ENCODE results near the gene ARL16.

ARL16 gene

GRCh38 chr17:81712468-81713003 lies 28.9 kb upstream of the ARL16 start:
- DNase-seq = peak; percentile 48

- peak; percentile 89 for DNase-seq
Observed at GRCh38 chr17:81711814-81712467, 28.3 kb upstream of the ARL16 start, which contains the start of gene SLC25A10. Gene SLC25A10 (plus strand): TSS chr17:81712284. CDS start chr17:81712427, 143 bp downstream.

GRCh38 chr17:81710514-81711308 lies 27.1 kb upstream of the ARL16 start:
- DNase-seq = peak; percentile 79

DNA sequence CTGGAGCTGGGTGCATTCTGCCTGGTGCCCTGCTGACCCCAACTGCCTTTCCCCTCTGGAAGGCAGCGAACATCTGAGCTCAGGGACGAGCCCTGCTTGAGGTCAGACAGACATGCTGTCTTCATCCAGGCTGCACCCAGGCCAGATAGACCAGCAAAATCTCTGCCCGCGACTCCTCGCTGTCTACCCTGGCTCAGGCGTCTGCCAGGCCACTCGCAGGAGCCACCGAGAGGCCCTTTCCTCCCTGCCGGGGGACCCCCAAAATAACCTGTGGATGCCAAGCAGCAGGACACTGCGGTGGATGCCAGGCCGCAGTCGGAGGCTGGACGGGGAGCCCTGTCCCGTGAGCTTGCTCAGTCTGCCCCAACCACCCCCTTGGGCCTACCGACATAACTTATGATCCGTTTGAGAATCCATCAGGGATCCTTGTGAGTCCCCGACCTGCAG lies 25.2 kb upstream of the ARL16 start:
- DNase-seq = no peak

DNA sequence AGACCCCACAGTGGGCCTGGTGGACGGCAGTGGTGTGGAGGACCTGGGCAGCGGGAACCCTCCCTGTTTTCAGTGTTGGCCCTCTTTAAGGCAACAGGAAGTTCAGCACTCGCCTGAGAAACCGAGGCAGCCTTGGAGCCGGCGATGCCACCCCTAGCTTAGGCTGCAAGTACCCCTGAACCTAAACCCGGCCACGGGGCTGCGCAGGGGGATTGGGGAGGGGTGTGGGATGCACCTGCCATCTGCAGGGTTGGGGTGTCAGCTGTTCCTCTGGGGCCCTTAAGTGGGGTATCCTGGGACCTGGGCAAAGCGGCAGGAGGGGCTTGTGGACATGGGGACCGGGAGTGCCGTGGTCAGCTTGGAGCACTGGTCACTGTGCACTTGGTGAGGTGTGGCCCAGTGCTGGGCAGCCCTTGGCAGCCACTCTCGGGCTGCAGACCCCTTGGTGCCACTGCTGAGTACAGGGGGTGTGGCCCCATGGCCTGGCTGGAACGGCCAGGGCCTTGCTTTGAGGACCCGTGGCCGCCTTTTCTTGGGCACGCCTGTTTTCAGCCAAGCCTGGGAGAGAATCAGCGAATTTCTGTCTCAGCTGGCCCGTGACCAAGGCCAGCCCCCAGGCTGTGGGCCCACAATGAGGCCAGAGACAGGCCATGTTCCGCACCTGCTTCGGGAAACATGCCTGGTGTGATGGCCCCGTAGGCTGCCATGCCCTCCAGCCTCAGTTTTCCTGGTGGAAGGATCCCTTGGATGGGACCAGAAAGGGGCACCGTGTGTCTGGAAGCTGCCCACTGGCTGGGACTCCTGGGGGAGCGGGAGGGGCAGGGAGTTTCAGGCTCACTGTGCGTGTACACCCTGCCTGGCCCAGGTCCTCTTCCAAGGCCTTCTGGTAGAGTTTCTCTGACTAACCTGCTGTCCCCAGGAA lies 24.4 kb upstream of the ARL16 start:
- DNase-seq = no peak

DNA sequence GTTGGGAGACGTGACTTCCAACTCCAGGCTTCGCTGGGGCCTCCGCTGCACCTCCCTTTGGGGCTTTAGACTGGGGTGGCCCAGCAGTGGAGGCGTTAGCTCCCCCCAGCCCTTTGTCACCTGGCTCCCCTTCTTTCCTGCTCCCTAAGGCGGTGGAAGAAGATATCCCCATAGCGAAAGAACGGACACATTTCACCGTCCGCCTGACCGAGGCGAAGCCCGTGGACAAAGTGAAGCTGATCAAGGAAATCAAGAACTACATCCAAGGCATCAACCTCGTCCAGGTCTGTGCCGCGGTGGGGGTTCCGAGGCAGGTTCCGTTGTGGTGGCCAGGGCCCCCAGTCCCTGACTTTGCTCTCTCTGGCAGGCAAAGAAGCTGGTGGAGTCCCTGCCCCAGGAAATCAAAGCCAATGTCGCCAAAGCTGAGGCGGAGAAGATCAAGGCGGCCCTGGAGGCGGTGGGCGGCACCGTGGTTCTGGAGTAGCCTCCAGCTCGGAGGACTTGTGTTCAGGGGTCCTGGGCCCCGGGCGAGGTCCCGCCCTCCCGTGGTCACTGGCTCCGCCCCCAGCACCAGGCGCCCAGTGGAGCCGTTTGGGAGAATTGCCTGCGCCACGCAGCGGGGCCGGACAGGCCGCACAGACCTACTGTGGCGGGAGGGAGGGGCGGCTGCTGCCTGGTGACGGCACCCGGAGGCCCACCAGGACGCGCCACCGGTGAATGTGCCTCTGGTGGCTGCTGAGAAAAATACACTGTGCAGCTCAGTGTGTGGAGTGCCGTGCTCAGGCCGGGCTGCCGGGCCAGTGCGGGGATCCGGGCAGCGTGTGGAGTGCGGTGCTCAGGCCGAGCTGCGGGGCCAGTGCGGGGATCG lies 23.4 kb upstream of the ARL16 start:
- no peak for DNase-seq

- DNase-seq = no peak
Observed at GRCh38 chr17:81706232-81706611, 22.6 kb upstream of the ARL16 start.

DNA sequence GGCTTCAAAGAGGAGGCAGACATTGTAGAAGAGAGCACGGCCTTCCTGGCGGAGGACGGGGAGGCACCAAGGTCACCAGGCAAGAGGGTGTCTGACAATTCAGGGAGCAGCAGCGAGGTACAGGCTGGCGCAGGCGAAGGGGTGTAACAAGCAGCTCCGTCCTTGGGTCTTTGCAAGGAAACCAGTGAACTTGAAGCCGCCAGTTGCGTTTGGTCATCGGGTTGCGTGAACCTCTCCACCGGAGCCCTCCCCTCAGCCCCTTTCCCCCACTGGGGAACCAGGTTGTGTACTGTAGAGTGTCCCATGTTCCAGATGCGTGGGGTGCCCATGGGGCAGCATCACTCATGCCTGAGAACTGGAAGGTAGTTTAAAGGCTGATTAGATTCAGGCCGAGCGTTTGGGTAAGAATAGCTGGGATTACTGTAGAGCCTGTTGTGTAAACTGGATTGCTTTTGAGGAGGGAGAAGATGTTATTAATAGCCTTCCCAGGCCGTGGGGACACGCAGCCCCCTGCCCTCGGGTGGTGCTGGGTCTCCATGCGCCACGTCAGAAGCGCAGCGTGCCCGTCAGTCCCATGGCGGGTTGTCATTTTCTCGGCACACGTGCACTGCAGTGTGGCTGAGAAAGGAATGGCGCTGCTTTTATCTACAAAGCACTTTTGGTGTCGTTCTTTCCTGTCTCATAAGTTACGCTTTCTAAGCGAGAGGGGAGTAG lies 22.1 kb upstream of the ARL16 start:
- no peak for DNase-seq

- no peak for DNase-seq
Observed at GRCh38 chr17:81703747-81704654, 20.4 kb upstream of the ARL16 start.

DNA sequence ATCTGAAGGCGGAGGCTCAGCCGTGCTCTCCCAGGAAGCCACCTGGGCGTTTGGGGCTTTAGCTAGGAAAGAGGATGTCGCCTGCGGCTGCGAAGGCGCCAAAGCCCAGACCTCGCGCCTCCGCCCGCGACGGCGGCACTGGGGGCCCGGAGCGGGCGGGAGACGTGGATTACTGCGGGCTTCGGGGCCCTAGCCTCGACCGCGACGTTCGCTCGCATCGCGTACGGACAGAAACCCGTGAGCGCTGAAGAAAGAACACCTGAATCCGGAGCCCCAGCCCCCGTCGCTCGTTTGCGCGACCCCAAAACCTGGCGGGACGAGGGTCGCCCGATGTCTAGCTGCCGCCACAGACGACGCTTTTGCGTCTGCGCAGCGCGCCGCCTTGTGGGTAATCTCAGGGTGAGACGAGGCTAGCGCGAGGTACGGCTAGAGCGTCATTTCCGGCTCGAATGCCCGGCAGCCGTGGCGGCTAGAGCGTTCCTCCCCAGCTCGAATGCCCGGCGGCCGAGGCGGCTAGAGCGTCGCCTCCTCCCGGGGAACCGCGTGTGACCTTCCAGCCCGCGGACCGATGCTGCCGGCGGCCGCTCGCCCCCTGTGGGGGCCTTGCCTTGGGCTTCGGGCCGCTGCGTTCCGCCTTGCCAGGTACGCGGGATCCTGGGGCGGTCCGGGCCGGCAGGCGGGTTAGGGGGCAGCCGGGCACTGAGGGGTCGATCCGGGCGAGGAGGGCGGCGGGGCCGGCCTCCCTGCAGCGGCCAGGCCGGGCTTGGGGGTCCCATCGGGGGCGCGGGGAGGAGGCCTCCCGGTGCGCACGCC lies 19.5 kb upstream of the ARL16 start, which contains the start of gene MRPL12:
MRPL12 (plus strand) TSS at position 434 of the 813 bp plus-strand sequence; CDS start at position 569, 135 bp downstream.
- DNase-seq = peak; percentile 93

- DNase-seq = no peak
Observed at GRCh38 chr17:81701288-81702071, 17.9 kb upstream of the ARL16 start.

DNA sequence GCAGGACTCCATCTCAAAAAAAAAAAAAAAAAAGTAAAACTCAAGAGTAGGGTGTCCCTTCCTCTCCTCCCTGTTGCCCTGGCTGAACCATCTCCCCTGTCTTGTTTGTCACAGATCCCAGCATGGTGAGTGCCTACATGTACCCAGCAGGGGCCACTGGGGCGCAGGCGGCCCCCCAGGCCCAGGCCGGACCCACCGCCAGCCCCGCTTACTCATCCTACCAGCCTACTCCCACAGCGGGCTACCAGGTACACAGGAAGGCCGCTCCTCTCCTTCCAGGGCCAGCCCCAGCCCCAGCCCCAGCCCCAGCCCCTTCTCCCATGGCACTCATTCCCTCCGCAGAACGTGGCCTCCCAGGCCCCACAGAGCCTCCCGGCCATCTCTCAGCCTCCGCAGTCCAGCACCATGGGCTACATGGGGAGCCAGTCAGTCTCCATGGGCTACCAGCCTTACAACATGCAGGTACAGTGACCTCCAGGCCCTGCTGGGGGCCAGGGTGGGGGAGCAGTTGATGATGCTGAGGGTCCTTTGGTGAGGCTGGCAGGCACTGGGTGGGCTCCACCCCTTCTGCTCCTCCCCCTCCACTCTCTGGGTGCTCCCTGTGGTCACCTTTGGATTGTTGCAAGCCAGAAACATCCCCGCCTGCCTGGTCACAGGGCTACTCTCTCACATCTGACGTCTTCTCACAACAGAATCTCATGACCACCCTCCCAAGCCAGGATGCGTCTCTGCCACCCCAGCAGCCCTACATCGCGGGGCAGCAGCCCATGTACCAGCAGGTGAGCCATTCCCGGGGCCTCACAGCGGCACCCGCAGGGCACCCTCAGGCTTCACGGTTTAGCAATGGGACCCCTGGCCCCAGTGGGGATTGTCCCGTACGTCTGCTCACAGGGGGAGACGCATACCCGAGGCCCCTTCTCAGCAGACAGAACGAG lies 17.0 kb upstream of the ARL16 start:
- DNase-seq = no peak

GRCh38 chr17:81697261-81698044 lies 13.9 kb upstream of the ARL16 start:
- no peak for DNase-seq

- DNase-seq = no peak
Observed at GRCh38 chr17:81696218-81696941, 12.8 kb upstream of the ARL16 start.

DNA sequence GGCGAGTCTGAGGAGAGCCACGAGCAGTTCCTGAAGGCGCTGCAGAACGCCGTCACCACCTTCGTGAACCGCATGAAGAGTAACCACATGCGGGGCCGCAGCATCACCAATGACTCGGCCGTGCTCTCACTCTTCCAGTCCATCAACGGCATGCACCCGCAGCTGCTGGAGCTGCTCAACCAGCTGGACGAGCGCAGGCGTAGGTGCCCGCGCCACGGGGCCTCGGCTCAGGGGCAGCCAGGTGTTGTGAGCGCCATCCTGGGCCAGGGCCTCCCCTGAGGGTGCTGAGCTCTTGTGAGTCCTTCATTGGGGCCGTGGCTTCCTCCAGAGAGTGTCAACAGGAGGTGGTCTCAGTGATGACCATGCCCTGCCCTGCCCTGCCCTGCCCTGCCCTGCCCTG lies 12.2 kb upstream of the ARL16 start:
- no peak for DNase-seq

DNA sequence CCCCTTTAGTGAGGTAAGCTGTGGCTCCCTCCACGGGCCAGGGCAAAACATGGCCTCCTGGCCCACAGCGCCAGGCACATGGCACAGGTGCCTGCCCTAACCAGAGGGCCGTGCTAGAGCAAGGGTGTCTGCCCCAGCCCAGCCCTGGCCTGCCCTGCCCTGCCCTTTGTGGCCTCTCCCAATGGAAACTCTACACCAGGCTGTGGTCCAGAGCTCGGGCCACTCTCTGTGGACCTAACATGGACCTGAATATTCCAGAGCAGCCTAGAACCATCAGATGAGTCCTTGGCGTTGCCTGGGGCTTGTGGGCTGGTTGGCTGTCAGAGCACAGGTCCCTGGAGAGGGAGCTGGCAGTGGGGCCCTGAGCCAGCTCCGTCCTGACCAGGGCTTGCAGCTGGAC lies 11.6 kb upstream of the ARL16 start:
- no peak for DNase-seq

Measured in NCI-H146 (cell line).